Esophagus muscularis mucosa (tissue), 4 donors: ENCODE data around the gene GRIK1. TPM values are rescaled to one million over a fixed set of nuclear protein-coding genes. Genes with fewer than 3 reads are reported as not detected.

Experiments used
- DNase-seq: peaks from one replicate; pipeline ENCODE4 v3.0.0-alpha.2; 2017; ENCODE audit errors: extremely low spot score
- H3K27ac ChIP-seq, 4 donors: fragments of 200-600 bp; sonication (generic); replicated peaks in 1 of 4; 1 replicate in 3 of 4; 2 replicates in 1 of 4; pipeline ENCODE4 v1.5.1; 2016 to 2019; ENCODE audit warnings: mild to moderate bottlenecking in 1 of 4
- H3K27me3 ChIP-seq, 4 donors: fragments of 200-600 bp; sonication (generic); one replicate each; pipeline versions ENCODE4 v1.5.1 to v1.6.0; 2016 to 2019
- H3K36me3 ChIP-seq, 4 donors: fragments of 200-600 bp; sonication (generic); one replicate each; pipeline ENCODE4 v1.5.1; 2016 to 2019
- H3K4me1 ChIP-seq, 4 donors: fragments of 200-600 bp; sonication (generic); one replicate each; pipeline ENCODE4 v1.5.1; 2016 to 2019
- H3K4me3 ChIP-seq, 4 donors: fragments of 200-600 bp; sonication (generic); 1 replicate in 2 of 4; 2 replicates in 2 of 4; pipeline ENCODE4 v1.5.1; 2016 to 2019; ENCODE audit warnings: mild to moderate bottlenecking in 4 of 4, moderate library complexity in 1 of 4
- H3K9me3 ChIP-seq, 4 donors: fragments of 200-600 bp; sonication (generic); 1 replicate in 3 of 4; 2 replicates in 1 of 4; pipeline ENCODE4 v1.5.1; 2016 to 2019
- EP300 ChIP-seq: sonication (generic); formaldehyde crosslinking; IDR thresholded peaks from one replicate; pipeline ENCODE4 v1.6.1; 2017; ENCODE audit warnings: antibody characterized with exemption
- POLR2A ChIP-seq: fragments of 450-650 bp; IDR thresholded peaks from one replicate; pipeline ENCODE4 v1.6.1; 2017; ENCODE audit warnings: antibody characterized with exemption, moderate library complexity, mild to moderate bottlenecking, low read depth
- POLR2AphosphoS5 ChIP-seq, 2 donors: sonication (generic); formaldehyde crosslinking; IDR thresholded peaks; one replicate each; pipeline ENCODE4 v1.6.1; 2017; ENCODE audit warnings: antibody characterized with exemption in 2 of 2
- WGBS: methylation state at CpG from one replicate; pipeline ENCODE4 v1.1.5; 2018; 5-methylcytosine and 5-hydroxymethylcytosine counted together
- intact Hi-C: fragments of 100-400 bp; cut with DNase I; formaldehyde crosslinking; loops from one replicate; pipeline ENCODE4 v1.15.1; 2023
- total RNA-seq, 4 donors: library from RNA; depleted of rRNA; stranded (reverse); fragments of >200 nt; gene quantifications; one replicate each; pipeline versions ENCODE4 v1.1.0 to v1.2.1, GENCODE V29; 2016
- TF ChIP-seq, protein P1 (sequence below), 3 experiments: fragments of 200-600 bp in 2 of 3; fragments of 450-650 bp in 1 of 3; sonication (generic) in 2 of 3; IDR thresholded peaks; one replicate each; pipeline ENCODE4 v1.5.1; 2017 to 2019; ENCODE audit warnings: antibody characterized with exemption in 3 of 3, mild to moderate bottlenecking in 2 of 3, moderate library complexity in 1 of 3

Gene GRIK1
- total RNA-seq, 4 donors from 2014 or later, result 0.19 to 0.40 (median 0.33) TPM; not detected in 1

DNA sequence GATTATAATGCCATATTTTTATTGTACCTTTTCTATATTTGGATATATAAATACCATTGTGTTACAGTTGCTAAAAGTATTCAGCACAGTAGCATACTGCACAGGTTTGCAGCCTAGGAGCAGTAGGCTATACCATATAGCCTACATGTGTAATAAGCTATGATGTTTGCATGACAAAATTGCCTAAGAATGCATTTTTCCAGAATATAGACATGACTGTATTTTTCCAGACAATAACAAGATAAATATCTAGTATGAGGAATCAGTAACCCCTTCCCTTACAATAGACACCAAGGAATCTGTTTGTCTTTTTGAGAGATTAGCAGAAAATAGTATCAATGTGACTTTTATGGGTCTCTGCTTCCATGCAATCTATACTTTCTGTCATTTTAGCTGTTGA lies 228.6 kb downstream of the GRIK1 start:
- DNase-seq, result no peak
- Histone ChIP-seq H3K27ac (no peak overlapping the region), H3K4me3 (no peak overlapping the region), H3K27me3 (no peaks in the 10 kb centered on the region), H3K9me3 (no peaks in the 10 kb centered on the region), H3K4me1 (no peaks in the 10 kb centered on the region), H3K36me3 (no peaks in the 10 kb centered on the region)
- intact Hi-C loops, result no loop called here
- TF ChIP-seq POLR2AphosphoS5 (IDR thresholded peaks at IDR 0.05), result no peak
- TF ChIP-seq, protein P1, sequence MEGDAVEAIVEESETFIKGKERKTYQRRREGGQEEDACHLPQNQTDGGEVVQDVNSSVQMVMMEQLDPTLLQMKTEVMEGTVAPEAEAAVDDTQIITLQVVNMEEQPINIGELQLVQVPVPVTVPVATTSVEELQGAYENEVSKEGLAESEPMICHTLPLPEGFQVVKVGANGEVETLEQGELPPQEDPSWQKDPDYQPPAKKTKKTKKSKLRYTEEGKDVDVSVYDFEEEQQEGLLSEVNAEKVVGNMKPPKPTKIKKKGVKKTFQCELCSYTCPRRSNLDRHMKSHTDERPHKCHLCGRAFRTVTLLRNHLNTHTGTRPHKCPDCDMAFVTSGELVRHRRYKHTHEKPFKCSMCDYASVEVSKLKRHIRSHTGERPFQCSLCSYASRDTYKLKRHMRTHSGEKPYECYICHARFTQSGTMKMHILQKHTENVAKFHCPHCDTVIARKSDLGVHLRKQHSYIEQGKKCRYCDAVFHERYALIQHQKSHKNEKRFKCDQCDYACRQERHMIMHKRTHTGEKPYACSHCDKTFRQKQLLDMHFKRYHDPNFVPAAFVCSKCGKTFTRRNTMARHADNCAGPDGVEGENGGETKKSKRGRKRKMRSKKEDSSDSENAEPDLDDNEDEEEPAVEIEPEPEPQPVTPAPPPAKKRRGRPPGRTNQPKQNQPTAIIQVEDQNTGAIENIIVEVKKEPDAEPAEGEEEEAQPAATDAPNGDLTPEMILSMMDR (IDR thresholded peaks at IDR 0.05), result no peak
- no peak for TF ChIP-seq POLR2A
- TF ChIP-seq EP300, result no peak

DNA sequence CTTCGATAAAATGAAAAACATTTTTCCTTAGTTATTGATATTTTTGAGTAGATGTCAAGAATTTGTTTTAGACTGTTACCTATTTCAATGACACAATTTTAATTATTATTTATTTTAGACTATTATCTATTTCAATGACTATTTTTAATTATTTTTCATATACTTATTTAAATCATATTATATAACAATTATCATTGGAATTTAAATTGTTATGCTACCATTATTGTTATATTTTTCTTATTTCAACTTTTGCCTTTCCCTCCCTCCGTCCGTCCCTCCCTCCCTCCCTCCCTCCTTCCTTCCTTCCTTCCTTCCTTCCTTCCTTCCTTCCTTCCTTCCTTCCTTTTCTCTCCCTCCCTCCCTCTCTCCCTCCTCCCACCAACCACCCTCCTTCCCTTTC lies 229.3 kb downstream of the GRIK1 start:
- no peak overlapping the region for H3K4me3 ChIP-seq
- H3K36me3 ChIP-seq, result no peaks in the 10 kb centered on the region
- no peaks in the 10 kb centered on the region for H3K27me3 ChIP-seq
- no peak overlapping the region for H3K27ac ChIP-seq
- no peak for DNase-seq
- intact Hi-C loops, result no loop called here
- no peak for TF ChIP-seq POLR2A
- TF ChIP-seq POLR2AphosphoS5 (IDR thresholded peaks at IDR 0.05), result no peak
- no peak for TF ChIP-seq EP300
- TF ChIP-seq, protein P1 (IDR thresholded peaks at IDR 0.05), result no peak
- H3K9me3 ChIP-seq, result no peaks in the 10 kb centered on the region
- no peaks in the 10 kb centered on the region for H3K4me1 ChIP-seq
- WGBS, result 81% methylated on average over 3 of the region's 3 CpGs

DNA sequence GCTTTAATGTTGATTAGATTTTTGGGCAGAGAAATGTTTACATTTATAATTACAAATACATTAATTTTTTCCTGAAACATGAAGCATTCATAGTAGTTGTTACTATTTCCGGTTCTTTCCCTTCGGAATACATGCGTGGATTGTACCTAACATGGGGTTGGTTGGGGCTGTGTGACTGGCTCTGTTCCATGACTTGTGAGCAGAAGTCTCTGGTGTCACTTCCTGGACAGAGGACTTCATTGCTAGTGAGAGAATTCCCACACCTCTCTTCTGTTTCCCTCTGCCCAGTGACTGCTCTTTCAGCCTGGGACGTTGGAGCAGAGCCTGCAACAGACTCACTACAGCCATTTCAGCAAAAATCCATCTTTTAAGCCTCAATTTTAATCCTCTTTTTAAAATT lies 231.4 kb downstream of the GRIK1 start:
- H3K27me3 ChIP-seq, result no peaks in the 10 kb centered on the region
- no peak for DNase-seq
- H3K4me3 ChIP-seq, result no peak overlapping the region
- no peaks in the 10 kb centered on the region for H3K36me3 ChIP-seq
- H3K9me3 ChIP-seq, result no peaks in the 10 kb centered on the region
- H3K27ac ChIP-seq, result no peak overlapping the region
- WGBS, result 80% methylated on average over 4 of the region's 4 CpGs
- no peaks in the 10 kb centered on the region for H3K4me1 ChIP-seq
- TF ChIP-seq, protein P1 (IDR thresholded peaks at IDR 0.05), result no peak
- no peak for TF ChIP-seq POLR2A
- intact Hi-C loops, result no loop called here

DNA sequence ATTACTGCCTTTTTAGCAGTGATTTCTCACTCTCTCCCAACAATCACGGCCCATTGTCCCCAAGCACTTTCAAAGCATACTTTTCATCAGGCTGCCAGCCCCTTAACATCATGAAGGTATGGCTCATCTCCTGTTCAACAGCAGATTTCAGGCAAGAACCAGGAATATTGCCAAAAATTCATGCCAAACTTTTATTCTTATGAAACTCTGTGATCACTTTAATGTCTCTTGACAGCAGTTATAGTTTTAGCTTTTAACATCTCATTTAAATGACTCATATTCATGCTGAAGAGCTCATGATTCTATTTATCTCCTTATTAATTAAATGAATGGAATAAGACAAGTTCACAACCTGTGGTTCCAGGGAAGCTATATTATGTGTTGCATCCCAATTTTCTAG lies 235.1 kb downstream of the GRIK1 start:
- H3K9me3 ChIP-seq, result peaks cover 0 to 5% (median under 1%) of the 10 kb centered on the region in 4 donors
- H3K27ac ChIP-seq, result no peak overlapping the region
- no peaks in the 10 kb centered on the region for H3K36me3 ChIP-seq
- 50% methylated on average over 1 of the region's 1 CpG for WGBS
- H3K27me3 ChIP-seq, result no peaks in the 10 kb centered on the region
- intact Hi-C loops, result no loop called here
- TF ChIP-seq, protein P1 (IDR thresholded peaks at IDR 0.05), result no peak
- TF ChIP-seq POLR2A (no peak), EP300 (no peak), POLR2AphosphoS5 (IDR thresholded peaks at IDR 0.05) (no peak)
- H3K4me3 ChIP-seq, result no peak overlapping the region
- no peaks in the 10 kb centered on the region for H3K4me1 ChIP-seq
- no peak for DNase-seq

DNA sequence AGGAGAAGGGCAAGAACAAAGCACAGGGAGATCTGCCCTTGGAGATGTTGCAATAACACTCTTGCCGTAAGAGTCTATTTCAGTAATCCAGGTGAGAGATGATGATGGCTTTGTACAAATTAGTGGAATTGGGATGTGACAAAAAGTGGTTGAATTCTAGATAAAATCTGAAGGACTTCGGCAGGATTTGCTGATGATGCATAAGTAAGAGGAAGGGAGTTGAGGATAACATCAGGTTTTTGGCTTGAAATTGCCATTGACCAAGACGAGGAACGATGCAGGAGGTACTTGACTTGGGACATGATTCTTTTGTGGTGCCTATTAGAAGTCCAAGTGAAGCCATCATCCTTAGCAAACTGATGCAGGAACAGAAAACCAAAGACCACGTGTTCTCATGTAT lies 238.1 kb downstream of the GRIK1 start:
- 96% methylated on average over 5 of the region's 5 CpGs for WGBS
- Histone ChIP-seq H3K36me3 (no peaks in the 10 kb centered on the region), H3K27me3 (no peaks in the 10 kb centered on the region), H3K4me1 (no peaks in the 10 kb centered on the region), H3K9me3 (peaks cover 0 to 8% (median 3%) of the 10 kb centered on the region in 4 donors), H3K4me3 (no peak overlapping the region), H3K27ac (no peak overlapping the region)
- DNase-seq, result no peak
- TF ChIP-seq, protein P1 (IDR thresholded peaks at IDR 0.05), result no peak
- TF ChIP-seq POLR2A (no peak), EP300 (no peak), POLR2AphosphoS5 (IDR thresholded peaks at IDR 0.05) (no peak)
- intact Hi-C loops, result no loop called here
